HG03565 (cell line): ENCODE measurements around the gene DNAH10.

Experiments
- ATAC-seq: cut with Tn5 transposase; IDR thresholded peaks from one replicate; pipeline ENCODE4 v1.9.1; 2021; ENCODE audit warnings: mild to moderate bottlenecking, moderate library complexity; ENCODE audit not compliant: unreplicated experiment

DNAH10 gene

DNA sequence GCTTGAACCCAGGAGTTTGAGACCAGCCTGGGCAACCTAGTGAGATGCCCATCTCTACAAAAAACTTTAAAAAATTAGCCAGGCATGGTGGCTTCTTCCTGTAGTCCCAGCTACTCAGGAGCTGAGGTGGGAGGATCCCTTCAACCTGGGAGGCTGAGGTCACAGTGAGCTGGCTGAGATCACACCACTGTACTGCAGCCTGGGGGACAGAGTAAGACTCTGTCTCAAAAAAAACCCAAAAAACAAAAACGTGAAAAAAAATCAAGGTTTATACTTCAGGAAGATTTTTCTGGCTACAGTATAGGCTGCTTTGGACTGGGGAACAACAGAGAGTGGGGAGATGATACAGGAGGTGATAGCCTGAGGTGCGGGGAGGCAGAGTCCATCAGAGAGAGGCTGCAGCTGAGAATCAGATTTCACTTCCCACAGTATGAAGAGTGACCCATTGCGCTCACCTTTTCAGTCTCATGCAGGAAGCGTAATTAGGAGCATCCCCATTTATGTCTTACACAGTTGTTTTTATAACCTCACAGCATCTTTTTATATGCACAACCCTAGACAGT lies 28.9 kb downstream of the DNAH10 start:
- ATAC-seq = no peak

- ATAC-seq = no peak
These were observed 31.9 kb downstream of the DNAH10 start for GRCh38 chr12:123794027-123794426.

GRCh38 chr12:123798518-123798917 lies 36.4 kb downstream of the DNAH10 start:
- no peak for ATAC-seq

- ATAC-seq = no peak
These were observed 37.1 kb downstream of the DNAH10 start for GRCh38 chr12:123799227-123799626.

DNA sequence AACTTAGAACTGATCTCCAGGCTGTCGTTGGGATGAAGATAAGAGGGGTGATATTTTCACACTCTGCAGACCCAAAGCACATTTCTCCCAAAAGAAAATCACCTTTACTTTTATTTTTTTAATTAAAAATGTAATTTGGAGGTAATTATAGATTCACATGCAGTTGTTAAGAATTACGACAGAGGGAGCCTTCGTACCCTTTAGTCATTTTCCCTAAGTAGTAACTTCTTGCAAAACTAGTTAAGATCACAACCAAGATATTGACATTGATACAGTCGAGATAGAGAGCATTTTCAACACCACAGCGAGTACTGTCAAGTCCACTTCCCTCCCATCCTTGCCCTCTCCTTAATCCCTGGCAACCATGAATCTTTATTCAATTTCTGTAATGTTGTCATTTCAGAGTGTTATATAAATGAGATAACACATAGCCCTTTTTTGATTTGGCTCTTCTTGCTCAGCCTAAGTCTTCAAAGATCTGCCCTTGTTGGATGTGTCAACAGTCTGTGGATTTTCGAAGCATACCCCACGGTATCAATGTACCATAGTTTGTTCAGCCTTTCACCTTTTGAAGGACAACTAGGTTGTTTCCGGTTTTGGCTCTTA lies 39.6 kb downstream of the DNAH10 start:
- no peak for ATAC-seq

GRCh38 chr12:123805173-123805572 lies 43.1 kb downstream of the DNAH10 start:
- ATAC-seq = no peak

DNA sequence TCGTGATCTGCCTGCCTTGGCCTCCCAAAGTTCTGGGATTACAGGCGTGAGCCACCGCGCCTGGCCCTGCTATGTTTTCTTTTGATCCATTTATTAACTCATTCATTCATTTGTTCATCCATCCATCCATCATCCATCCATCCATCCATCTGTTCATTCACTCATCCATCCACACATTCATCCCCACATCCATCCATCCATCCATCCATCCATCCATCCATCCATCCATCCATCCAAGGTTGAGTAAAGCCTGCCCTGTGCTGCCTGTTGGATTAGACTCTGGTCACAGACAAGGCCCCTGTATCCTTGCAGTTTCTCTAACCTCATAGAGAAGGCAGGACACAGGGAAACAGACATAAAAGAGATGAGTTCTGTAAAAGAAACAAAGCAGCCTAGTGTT lies 44.9 kb downstream of the DNAH10 start:
- ATAC-seq = no peak

GRCh38 chr12:123807670-123808069 lies 45.6 kb downstream of the DNAH10 start:
- ATAC-seq = no peak

DNA sequence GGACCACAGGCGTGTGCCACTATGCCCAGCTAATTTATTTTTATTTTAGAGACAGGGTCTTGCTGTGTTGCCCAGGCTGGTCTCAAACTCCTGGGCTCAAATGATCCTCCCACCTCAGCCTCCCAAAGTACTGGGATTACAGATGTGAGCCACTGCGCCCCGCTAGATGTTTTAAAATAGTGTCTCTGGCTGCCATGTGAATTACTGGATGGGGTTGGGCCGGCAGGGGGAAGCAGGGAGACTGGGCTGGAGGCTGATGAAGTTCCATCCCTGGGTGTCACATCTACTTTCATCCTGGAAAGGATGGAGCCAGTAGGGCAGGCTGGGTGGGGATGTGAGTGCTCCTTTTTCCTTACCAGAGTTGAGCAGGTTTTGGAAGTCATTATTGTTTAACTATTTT lies 46.1 kb downstream of the DNAH10 start:
- ATAC-seq = no peak

GRCh38 chr12:123813349-123813748 lies 51.2 kb downstream of the DNAH10 start:
- no peak for ATAC-seq

DNA sequence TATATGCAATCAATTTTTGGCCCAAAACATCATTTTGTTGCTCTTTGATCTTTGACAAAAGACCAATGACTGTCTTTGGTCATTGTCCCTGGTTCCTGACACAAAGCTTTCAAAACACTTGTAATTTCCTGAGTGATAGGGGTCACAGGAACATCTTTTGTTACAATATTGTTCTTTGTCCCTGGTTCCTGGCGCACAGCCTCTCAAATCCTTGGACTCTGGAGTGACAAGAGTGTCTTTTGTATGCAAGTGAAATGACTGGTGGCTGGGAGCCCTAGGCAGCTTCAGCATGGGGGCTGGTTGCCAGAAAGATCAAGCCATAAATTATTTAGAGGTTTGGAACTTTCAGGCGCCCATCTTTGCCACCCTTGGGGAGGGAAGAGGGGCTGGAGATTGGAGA lies 53.9 kb downstream of the DNAH10 start:
- ATAC-seq = no peak

DNA sequence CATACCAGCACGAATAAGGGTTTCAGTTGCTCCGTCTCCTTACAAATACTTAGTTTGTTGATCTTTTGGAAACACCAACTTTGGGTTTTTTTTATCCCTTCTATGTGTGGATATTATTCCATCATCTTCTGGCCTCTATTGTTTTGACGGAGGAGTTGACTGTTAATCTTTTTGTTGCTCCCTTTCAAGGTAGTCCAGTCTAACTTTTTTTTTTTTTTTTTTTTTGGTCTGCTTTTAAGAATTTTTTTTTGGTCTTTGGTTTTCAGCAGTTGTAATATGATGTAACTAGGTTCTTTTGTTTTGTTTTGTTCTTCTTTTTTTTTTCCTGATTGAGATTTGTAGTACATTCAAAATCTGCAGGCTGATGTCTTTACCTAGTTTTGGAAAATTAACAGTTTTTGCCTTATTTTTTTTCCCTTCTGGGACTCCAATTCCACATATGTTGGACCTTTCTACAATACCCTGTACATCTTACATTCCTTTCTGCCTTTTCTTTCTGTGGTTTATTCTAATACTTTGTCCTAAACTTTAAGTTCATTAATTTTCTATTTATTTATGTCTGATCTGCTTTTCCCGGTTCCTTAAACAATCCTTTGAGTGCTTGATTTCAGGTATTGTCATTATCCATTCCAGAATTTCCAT lies 54.9 kb downstream of the DNAH10 start:
- ATAC-seq = no peak

DNA sequence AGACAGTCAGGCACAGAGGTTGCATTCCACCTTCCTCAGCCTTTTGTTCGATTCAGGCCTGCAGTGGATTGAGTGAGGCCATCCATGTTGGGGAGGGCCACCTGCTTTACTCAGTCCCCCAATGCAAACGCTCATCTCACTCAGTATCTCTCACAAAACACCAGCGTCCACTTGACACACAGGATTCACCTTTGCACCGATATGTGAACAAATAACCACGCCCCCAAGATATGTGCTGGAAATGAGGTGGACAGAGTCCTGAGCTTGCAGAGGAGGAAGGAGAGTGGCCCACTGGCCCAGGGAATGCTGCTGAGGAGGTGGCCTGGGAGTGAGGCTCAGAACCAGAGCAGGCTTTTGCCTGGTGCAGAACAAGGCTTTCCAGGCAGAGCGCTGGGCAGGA lies 60.7 kb downstream of the DNAH10 start:
- ATAC-seq = no peak

DNA sequence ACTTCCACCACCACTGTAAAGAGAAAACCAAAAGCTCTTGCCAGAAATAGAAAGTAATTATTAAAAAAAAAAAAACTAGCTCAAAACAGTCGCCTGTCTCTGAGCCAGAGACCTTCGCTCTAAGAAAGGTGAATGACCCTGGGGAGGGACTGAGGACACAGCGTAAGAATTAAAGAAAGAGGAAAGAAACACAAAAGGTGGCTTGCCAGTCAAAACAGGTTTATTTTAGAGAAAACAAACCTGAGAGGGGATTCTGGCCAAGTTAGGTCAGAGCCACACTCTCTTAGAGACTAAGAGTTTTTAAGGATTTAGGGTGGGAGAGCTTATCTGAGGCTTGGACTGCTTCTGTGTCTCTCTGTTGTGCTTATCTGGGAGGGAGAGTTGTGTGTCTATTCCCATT lies 66.0 kb downstream of the DNAH10 start:
- no peak for ATAC-seq

DNA sequence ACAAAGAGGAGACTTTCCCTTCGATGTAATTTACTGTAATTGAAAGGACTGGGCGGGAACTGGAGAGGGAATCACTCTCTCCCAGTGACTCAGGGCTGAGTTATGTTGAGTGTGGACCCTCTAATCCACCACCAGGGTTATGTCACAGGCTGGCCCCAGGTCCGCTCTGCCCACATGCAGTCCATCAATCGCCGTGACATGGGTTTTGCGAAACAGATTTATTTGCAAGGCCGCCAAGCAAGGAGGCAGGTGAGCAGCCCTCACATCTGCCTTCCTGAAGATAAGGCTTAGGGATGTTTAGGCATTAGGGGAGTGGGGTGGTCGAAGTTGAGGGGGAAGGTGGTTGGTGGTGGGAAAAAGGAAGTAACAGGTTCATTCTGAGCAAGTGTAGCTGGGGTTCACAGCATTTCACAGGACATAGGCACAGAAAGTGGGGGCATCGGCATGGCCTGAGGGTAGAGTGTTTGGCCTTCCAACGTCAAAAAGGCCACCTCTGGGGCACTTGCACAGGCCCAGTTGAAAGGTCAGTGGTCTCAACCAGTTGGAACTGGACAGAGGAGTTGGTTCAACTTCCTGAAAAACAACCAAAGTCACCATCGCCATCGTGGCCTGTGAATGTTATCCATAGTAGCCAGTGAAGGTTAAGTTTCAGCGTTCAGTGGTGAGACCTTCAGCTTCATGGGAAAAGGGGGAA lies 66.9 kb downstream of the DNAH10 start:
- ATAC-seq = no peak

GRCh38 chr12:123829561-123829960 lies 67.5 kb downstream of the DNAH10 start:
- ATAC-seq = no peak

DNA sequence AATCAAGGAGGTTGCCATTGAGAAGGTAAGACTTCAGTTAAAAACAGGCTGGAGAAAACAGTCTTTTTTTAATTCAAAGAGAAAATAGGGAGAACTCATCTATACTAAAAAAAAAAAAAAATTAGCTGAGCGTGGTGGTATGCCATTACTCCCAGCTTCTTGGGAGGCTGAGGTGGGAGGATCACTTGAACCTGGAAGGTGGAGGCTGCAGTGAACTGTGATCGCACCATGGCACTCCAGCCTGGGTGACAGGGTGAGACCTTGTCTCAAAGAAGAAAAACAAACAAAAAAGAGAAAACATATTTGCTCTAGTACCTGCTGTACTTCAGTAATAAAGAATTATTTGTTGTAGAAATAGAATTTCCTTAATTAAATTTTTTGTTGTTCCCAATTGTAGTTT lies 68.6 kb downstream of the DNAH10 start:
- no peak for ATAC-seq

GRCh38 chr12:123832052-123832451 lies 70.0 kb downstream of the DNAH10 start:
- no peak for ATAC-seq

DNA sequence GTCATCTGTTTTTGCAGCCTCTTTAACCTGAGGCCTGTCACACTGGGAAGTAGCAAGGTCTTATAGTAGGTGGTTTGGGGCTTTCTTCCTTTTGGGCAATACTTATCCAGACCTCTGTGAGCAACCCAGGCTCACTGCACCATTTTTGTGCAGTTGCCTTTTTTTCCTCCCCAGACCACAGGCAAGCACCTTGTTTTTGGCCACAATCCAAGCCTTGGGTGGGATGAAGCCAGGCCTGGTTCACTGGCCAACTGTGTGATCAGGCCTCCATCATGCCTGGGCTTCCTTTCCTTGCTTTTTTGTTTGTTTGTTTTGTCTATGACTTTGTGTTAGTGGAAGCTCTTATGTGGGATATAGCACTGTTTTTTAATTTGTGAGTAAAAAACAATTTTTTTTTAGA lies 71.7 kb downstream of the DNAH10 start:
- no peak for ATAC-seq

DNA sequence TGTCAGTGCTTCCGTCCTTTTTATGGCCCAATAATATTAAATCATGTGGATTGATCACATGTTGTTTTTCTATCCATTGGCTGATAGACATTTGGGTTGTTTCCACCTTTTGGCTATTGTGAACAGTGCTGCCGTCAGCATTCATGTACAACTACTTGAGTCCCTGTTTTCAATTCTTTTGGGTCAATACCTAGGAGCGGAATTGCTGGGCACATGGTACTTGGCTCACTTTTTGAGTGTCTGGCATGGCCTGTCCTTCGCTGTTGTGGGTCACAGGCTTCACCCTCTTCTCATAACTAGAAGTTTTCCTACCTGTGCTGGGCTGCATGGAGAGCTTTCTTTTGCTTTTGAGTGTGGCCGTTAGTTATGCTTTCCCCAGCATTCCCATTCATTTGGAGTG lies 72.7 kb downstream of the DNAH10 start:
- no peak for ATAC-seq

DNA sequence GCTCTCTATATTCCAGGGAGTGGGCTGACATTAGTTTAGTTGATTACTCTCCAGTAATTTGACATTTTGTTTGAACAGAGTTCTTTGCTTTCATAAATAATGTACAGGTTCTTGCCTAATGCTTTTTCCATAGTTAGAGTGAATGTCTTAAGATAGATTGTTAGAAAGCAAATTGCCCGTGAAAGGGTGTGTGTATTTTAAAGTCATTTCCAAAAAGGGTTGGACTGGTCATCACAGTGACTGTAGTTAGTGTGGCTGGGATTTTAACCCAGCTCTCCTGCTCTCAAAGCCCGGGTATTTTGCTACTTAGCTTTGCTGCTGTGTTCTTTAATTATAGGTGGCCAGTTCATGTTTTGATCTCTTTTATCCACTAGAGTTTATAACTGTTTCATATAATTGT lies 74.2 kb downstream of the DNAH10 start:
- ATAC-seq = no peak

- ATAC-seq = no peak
These were observed 77.7 kb downstream of the DNAH10 start for GRCh38 chr12:123839826-123840225.
